Subcutaneous abdominal adipose tissue (tissue), 5 donors: Measurements from ENCODE around the gene CALCA.

Experiments
- H3K27ac ChIP-seq: one replicate; pipeline ENCODE4 v1.7.0; 2013; ENCODE audit warnings: low read depth, mild to moderate bottlenecking, inconsistent platforms, low read length, moderate library complexity
- H3K27me3 ChIP-seq, 5 donors: one replicate each; pipeline ENCODE4 v1.7.0; 2013; ENCODE audit warnings: low read length in 5 of 5, inconsistent platforms in 1 of 5; ENCODE audit not compliant: control insufficient read depth in 5 of 5, insufficient read depth in 4 of 5
- H3K36me3 ChIP-seq, 5 donors: one replicate each; pipeline ENCODE4 v1.7.0; 2013; ENCODE audit warnings: low read length in 5 of 5; ENCODE audit not compliant: control insufficient read depth in 5 of 5, insufficient read depth in 5 of 5
- H3K4me1 ChIP-seq, 5 donors: one replicate each; pipeline ENCODE4 v1.7.0; 2013; ENCODE audit warnings: low read length in 5 of 5, mild to moderate bottlenecking in 3 of 5, moderate library complexity in 1 of 5; ENCODE audit not compliant: control insufficient read depth in 5 of 5, insufficient read depth in 5 of 5
- H3K4me3 ChIP-seq, 5 donors: one replicate each; pipeline ENCODE4 v1.7.0; 2013; ENCODE audit warnings: low read length in 5 of 5, low read depth in 1 of 5
- H3K9ac ChIP-seq, 5 donors: one replicate each; pipeline ENCODE4 v1.7.0; 2013; ENCODE audit warnings: low read length in 5 of 5, mild to moderate bottlenecking in 4 of 5, moderate library complexity in 3 of 5
- H3K9me3 ChIP-seq, 5 donors: one replicate each; pipeline ENCODE4 v1.7.0; 2013; ENCODE audit warnings: low read length in 5 of 5; ENCODE audit not compliant: control insufficient read depth in 5 of 5
- donor health status: healthy.
- donor health status: healthy.
- donor health status: healthy.
- donor health status: healthy.
- donor health status: healthy.

The CALCA gene

GRCh38 chr11:14975252-14975587 is 3.1 kb upstream of the CALCA start:
- no peak overlapping the region for H3K9ac ChIP-seq
- H3K4me1 ChIP-seq, result peaks cover 4 to 34% (median 28%) of the 10 kb centered on the region in 5 donors
- peaks cover 31 to 55% (median 44%) of the 10 kb centered on the region in 5 donors for H3K27me3 ChIP-seq
- H3K4me3 ChIP-seq, result peak overlapping the region in 4 of 5 donors; percentile 14 to 66 (median 34)
- no peaks in the 10 kb centered on the region for H3K36me3 ChIP-seq
- H3K27ac ChIP-seq, result no peak overlapping the region
- H3K9me3 ChIP-seq, result no peaks in the 10 kb centered on the region

DNA sequence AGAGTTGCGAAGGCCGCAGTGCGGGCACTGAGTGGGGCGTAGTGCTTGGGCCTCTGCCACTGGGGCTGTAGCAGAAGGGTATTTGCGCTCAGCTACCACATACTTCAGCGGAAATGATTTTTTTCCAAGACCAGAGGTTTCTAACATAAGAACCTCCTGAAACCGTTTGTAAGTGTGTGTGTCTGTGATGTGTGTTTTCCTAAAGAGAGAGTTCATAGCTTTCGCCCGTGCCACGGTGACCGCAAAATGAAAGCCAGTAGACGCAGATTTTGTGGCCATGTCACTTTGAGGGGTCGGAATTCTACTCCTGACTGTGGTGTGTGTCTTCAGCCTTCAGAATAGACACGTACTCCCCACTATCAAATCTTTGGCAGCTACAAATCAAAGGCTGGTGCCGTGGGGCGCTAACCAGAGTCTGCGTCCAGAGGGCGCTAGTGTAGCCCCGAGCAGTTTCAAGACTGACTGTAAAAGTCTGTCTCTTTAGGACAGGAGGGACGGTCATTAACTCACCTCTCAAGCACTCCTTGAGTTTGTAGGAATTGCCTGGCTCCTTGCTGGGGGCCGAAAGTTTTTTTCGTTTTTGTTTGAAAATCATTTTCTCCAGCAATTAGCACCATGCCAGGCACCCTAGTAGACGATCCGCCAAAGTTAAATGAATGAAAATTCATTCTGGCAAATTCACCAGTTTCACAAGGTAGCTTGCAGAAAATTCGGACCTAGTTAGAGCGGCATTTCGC is 2.5 kb upstream of the CALCA start:
- peak overlapping the region in 1 of 5 donors; percentile 37 for H3K9ac ChIP-seq
- peaks cover 4 to 34% (median 28%) of the 10 kb centered on the region in 5 donors for H3K4me1 ChIP-seq
- no peaks in the 10 kb centered on the region for H3K9me3 ChIP-seq
- peaks cover 36 to 60% (median 48%) of the 10 kb centered on the region in 5 donors for H3K27me3 ChIP-seq
- H3K36me3 ChIP-seq, result no peaks in the 10 kb centered on the region
- H3K27ac ChIP-seq, result no peak overlapping the region
- H3K4me3 ChIP-seq, result peak overlapping the region; percentile 12 to 66 (median 47)

DNA sequence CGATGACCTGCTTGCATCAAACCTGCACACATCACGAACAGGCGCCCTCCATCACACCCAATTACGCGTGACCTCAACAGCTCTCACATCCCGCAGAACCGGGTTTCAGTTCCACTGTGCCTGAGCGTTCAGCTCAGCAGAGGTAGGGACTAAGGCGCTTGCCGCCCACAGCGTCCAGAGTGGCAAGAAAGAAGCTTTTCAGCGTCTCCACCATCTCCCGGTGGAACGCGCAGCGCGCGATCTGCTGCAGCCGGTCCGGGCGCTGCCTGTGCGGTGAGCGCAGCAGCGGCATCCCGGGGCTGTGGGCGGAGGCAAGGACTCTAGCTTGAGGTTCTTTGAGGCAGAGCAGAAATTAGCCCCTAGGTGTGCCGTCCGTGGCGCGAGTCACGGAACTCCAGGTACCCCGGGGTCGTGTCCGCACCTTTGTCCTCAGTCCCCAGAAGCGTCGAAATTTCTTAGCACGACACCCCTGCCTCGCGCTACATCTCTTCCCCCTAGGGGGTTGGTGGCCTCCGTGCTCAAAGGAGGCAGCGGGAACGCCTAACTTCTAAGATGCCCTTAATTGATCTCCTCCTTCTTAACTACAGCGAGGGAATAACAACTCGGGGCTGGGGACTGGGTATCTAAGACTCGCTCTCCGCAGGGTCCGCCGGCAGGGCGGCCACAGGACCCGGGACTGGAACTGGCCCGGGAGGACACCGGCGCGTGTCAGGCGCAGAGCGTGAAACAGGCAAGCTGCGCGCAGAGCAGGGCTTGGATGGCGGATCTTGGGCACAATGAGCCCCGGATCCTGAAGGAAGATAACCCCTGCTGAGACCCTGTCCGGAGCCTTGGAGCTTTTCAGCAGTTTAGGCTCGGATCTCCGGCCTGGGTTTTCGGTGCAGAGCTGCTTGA is 1.7 kb upstream of the CALCA start:
- Histone ChIP-seq H3K9me3 (no peaks in the 10 kb centered on the region), H3K4me1 (peaks cover 4 to 34% (median 28%) of the 10 kb centered on the region in 5 donors), H3K27ac (no peak overlapping the region), H3K27me3 (peaks cover 42 to 68% (median 55%) of the 10 kb centered on the region in 5 donors), H3K36me3 (no peaks in the 10 kb centered on the region), H3K4me3 (peak overlapping the region; percentile 12 to 66 (median 47)), H3K9ac (peak overlapping the region in 1 of 5 donors; percentile 37)

- H3K9me3 ChIP-seq, result no peaks in the 10 kb centered on the region
- H3K4me1 ChIP-seq, result peaks cover 4 to 34% (median 28%) of the 10 kb centered on the region in 5 donors
- no peaks in the 10 kb centered on the region for H3K36me3 ChIP-seq
- H3K27ac ChIP-seq, result no peak overlapping the region
- H3K27me3 ChIP-seq, result peaks cover 44 to 76% (median 65%) of the 10 kb centered on the region in 5 donors
- no peak overlapping the region for H3K9ac ChIP-seq
- peak overlapping the region in 2 of 5 donors; percentile 47 to 54 for H3K4me3 ChIP-seq
These were observed 687 bp upstream of the CALCA start for GRCh38 chr11:14972581-14973495.

DNA sequence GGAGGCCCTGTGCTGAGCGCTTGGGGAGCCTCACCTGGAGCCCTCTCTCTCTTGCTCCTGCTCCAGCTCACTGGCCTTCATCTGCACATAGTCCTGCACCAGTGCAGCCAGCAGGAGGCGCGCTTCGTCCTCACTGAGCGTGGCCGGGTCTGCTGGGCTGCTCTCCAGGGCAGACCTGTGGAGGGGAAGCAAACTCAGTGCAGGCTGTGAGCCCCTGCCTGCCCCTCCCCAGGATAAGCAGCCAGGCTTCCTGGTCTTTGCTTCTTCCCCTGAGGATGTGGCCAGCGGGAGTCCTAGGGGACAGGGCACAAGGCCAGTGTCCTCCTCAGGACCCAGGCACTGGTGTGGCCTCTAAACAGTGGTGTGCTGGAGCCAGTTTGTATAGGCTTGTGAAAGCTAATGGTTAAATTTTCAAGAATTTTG is 2.2 kb downstream of the CALCA start:
- H3K27me3 ChIP-seq, result peaks cover 40 to 64% (median 60%) of the 10 kb centered on the region in 5 donors
- no peak overlapping the region for H3K9ac ChIP-seq
- H3K4me3 ChIP-seq, result no peak overlapping the region
- H3K27ac ChIP-seq, result no peak overlapping the region
- no peaks in the 10 kb centered on the region for H3K36me3 ChIP-seq
- H3K9me3 ChIP-seq, result no peaks in the 10 kb centered on the region
- H3K4me1 ChIP-seq, result peaks cover 4 to 29% (median 24%) of the 10 kb centered on the region in 5 donors

- peaks cover 25 to 42% (median 38%) of the 10 kb centered on the region in 5 donors for H3K27me3 ChIP-seq
- no peak overlapping the region for H3K9ac ChIP-seq
- no peaks in the 10 kb centered on the region for H3K9me3 ChIP-seq
- H3K4me1 ChIP-seq, result peaks cover 2 to 11% (median 8%) of the 10 kb centered on the region in 5 donors
- H3K27ac ChIP-seq, result no peak overlapping the region
- no peak overlapping the region for H3K4me3 ChIP-seq
- no peaks in the 10 kb centered on the region for H3K36me3 ChIP-seq
These were observed 4.4 kb downstream of the CALCA start for GRCh38 chr11:14967581-14968243.

GRCh38 chr11:14956111-14956510 is 16.0 kb downstream of the CALCA start:
- Histone ChIP-seq H3K4me1 (no peaks in the 10 kb centered on the region), H3K36me3 (no peaks in the 10 kb centered on the region), H3K27ac (no peak overlapping the region), H3K9ac (no peak overlapping the region), H3K27me3 (no peaks in the 10 kb centered on the region), H3K4me3 (no peak overlapping the region), H3K9me3 (no peaks in the 10 kb centered on the region)

DNA sequence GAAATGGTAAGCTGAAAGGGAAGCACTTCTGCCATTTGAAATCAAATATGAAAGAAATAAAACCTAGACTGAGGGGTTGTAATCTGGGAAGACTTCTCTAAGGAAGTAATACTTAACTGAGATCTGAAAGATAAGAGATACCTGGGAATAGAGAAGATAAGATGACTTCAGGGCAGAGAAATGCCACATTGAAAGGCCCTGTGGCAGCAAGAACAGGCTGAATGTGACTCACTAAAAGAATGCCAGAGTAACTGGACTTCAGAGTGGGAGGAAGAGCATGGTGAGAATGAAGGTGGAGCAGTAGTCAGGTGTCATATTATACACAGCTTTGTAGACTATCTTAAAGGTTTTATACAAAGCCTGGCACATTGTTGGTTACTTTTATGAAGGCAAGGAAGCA is 17.6 kb downstream of the CALCA start:
- Histone ChIP-seq H3K36me3 (no peaks in the 10 kb centered on the region), H3K4me1 (no peaks in the 10 kb centered on the region), H3K27ac (no peak overlapping the region), H3K27me3 (no peaks in the 10 kb centered on the region), H3K9ac (no peak overlapping the region), H3K9me3 (no peaks in the 10 kb centered on the region), H3K4me3 (no peak overlapping the region)

- no peaks in the 10 kb centered on the region for H3K9me3 ChIP-seq
- no peak overlapping the region for H3K27ac ChIP-seq
- H3K36me3 ChIP-seq, result no peaks in the 10 kb centered on the region
- no peaks in the 10 kb centered on the region for H3K4me1 ChIP-seq
- H3K4me3 ChIP-seq, result no peak overlapping the region
- no peak overlapping the region for H3K9ac ChIP-seq
- no peaks in the 10 kb centered on the region for H3K27me3 ChIP-seq
These were observed 18.2 kb downstream of the CALCA start for GRCh38 chr11:14953904-14954303.
